Thoracic aorta (tissue), 2 donors: Measurements from ENCODE around the gene CUX1. TPM values are rescaled to one million over a fixed set of nuclear protein-coding genes. Genes with fewer than 3 reads are reported as not detected.
"Not testable (repeated sequence)": the region's sequence is repeated elsewhere in the genome, so short reads cannot be mapped to it uniquely, and the experiment has no call there.

Experiments
- ATAC-seq: fragments of 150-250 bp; one replicate; pipeline ENCODE4 v1.8.0; 2017; ENCODE audit warnings: low read depth; ENCODE audit not compliant: insufficient number of reproducible peaks, low FRiP score
- DNase-seq: peaks from one replicate; pipeline ENCODE4 v3.0.0-alpha.2; 2020; ENCODE audit warnings: low spot score
- H3K27ac ChIP-seq, 2 donors: fragments of 200-600 bp; sonication (generic); 1 replicate in 1 of 2; 2 replicates in 1 of 2; pipeline ENCODE4 v1.5.1; 2016; ENCODE audit warnings: mild to moderate bottlenecking in 2 of 2, moderate library complexity in 2 of 2
- H3K27me3 ChIP-seq: fragments of 200-600 bp; sonication (generic); replicated peaks from 2 replicates; pipeline ENCODE4 v1.6.0; 2016; ENCODE audit warnings: mild to moderate bottlenecking; ENCODE audit not compliant: insufficient read depth
- H3K36me3 ChIP-seq: fragments of 200-600 bp; sonication (generic); one replicate; pipeline ENCODE4 v1.5.1; 2016
- H3K4me1 ChIP-seq, 2 donors: fragments of 200-600 bp; sonication (generic); 1 replicate in 1 of 2; 2 replicates in 1 of 2; pipeline versions ENCODE4 v1.5.1 to v1.6.0; 2016; ENCODE audit warnings: low read depth in 2 of 2, mild to moderate bottlenecking in 1 of 2; ENCODE audit not compliant: control insufficient read depth in 1 of 2
- H3K4me3 ChIP-seq: fragments of 200-600 bp; sonication (generic); 2 replicates; pipeline ENCODE4 v1.5.1; 2016; ENCODE audit warnings: mild to moderate bottlenecking
- H3K9me3 ChIP-seq: fragments of 200-600 bp; sonication (generic); 2 replicates; pipeline ENCODE4 v1.5.1; 2016
- CTCF ChIP-seq: fragments of 200-600 bp; sonication (generic); IDR thresholded peaks from one replicate; pipeline ENCODE4 v1.5.1; 2019; ENCODE audit warnings: antibody characterized with exemption
- total RNA-seq, 2 donors: library from RNA; depleted of rRNA; stranded (reverse); fragments of >200 nt; gene quantifications; one replicate each; pipeline versions ENCODE4 v1.1.0 to v1.2.3, GENCODE V29; 2016

CUX1 gene
- total RNA-seq, 2 donors from 2014 or later, result 85.0 to 179 TPM

- H3K9me3 ChIP-seq, result no peaks in the 10 kb centered on the region
- H3K27ac ChIP-seq, result no peak overlapping the region
- DNase-seq (no peak), ATAC-seq (no peak)
- no peak for TF ChIP-seq CTCF
- H3K4me1 ChIP-seq, result peaks cover 0 to 5% of the 10 kb centered on the region in 2 donors
- peaks cover 4% of the 10 kb centered on the region for H3K27me3 ChIP-seq
- no peak overlapping the region for H3K4me3 ChIP-seq
- no peaks in the 10 kb centered on the region for H3K36me3 ChIP-seq
Measured at GRCh38 chr7:102295346-102296178, 478.1 kb downstream of the CUX1 start.

- TF ChIP-seq CTCF, result no peak
- Histone ChIP-seq H3K27me3 (peaks cover 4% of the 10 kb centered on the region), H3K27ac (no peak overlapping the region), H3K4me3 (no peak overlapping the region), H3K36me3 (no peaks in the 10 kb centered on the region), H3K9me3 (no peaks in the 10 kb centered on the region), H3K4me1 (peaks cover 0 to 8% of the 10 kb centered on the region in 2 donors)
- ATAC-seq (no peak), DNase-seq (no peak)
Measured at GRCh38 chr7:102296179-102296438, 478.7 kb downstream of the CUX1 start.

GRCh38 chr7:102296514-102296913 is 479.1 kb downstream of the CUX1 start:
- Histone ChIP-seq H3K27me3 (peaks cover 4% of the 10 kb centered on the region), H3K27ac (no peak overlapping the region), H3K9me3 (no peaks in the 10 kb centered on the region), H3K4me1 (peaks cover 0 to 8% of the 10 kb centered on the region in 2 donors), H3K4me3 (no peak overlapping the region), H3K36me3 (no peaks in the 10 kb centered on the region)
- no peak for DNase-seq
- no peak for TF ChIP-seq CTCF
- no peak for ATAC-seq

- H3K27me3 ChIP-seq, result peaks cover 4% of the 10 kb centered on the region
- no peaks in the 10 kb centered on the region for H3K9me3 ChIP-seq
- DNase-seq (no peak), ATAC-seq (no peak)
- H3K4me1 ChIP-seq, result peaks cover 0 to 8% of the 10 kb centered on the region in 2 donors
- no peaks in the 10 kb centered on the region for H3K36me3 ChIP-seq
- TF ChIP-seq CTCF, result no peak
- no peak overlapping the region for H3K4me3 ChIP-seq
- no peak overlapping the region for H3K27ac ChIP-seq
Measured at GRCh38 chr7:102297487-102298218, 480.2 kb downstream of the CUX1 start.

- Histone ChIP-seq H3K9me3 (no peaks in the 10 kb centered on the region), H3K4me1 (peaks cover 0 to 8% of the 10 kb centered on the region in 2 donors), H3K27me3 (peaks cover 4% of the 10 kb centered on the region), H3K36me3 (no peaks in the 10 kb centered on the region), H3K27ac (no peak overlapping the region), H3K4me3 (no peak overlapping the region)
- ATAC-seq, result no peak
- DNase-seq, result no peak
- no peak for TF ChIP-seq CTCF
Measured at GRCh38 chr7:102300643-102301221, 483.3 kb downstream of the CUX1 start.

- H3K4me1 ChIP-seq, ATAC-seq, H3K27ac ChIP-seq, H3K36me3 ChIP-seq, DNase-seq, H3K4me3 ChIP-seq, H3K27me3 ChIP-seq, H3K9me3 ChIP-seq: not testable (repeated sequence)
Measured at GRCh38 chr7:102301367-102301766, 483.9 kb downstream of the CUX1 start.
